Thyroid gland (tissue), 4 donors: ENCODE data around the gene KRT5. TPM values are rescaled to one million over a fixed set of nuclear protein-coding genes. Genes with fewer than 3 reads are reported as not detected.
"Not testable (repeated sequence)": the region's sequence is repeated elsewhere in the genome, so short reads cannot be mapped to it uniquely, and the experiment has no call there.

Experiments
- DNase-seq, 2 donors: peaks; one replicate each; pipeline ENCODE4 v3.0.0-alpha.2; 2019
- H3K27ac ChIP-seq, 3 donors: fragments of 200-600 bp; sonication (generic); 1 replicate in 2 of 3; 2 replicates in 1 of 3; pipeline ENCODE4 v1.5.1; 2016 to 2019; ENCODE audit warnings: mild to moderate bottlenecking in 1 of 3, moderate library complexity in 1 of 3
- H3K27me3 ChIP-seq: fragments of 200-600 bp; sonication (generic); one replicate; pipeline ENCODE4 v1.5.1; 2019
- H3K36me3 ChIP-seq, 2 donors: fragments of 200-600 bp; sonication (generic); one replicate each; pipeline ENCODE4 v1.5.1; 2016 to 2019
- H3K4me1 ChIP-seq, 2 donors: fragments of 200-600 bp; sonication (generic); one replicate each; pipeline ENCODE4 v1.5.1; 2017 to 2019
- H3K4me3 ChIP-seq, 3 donors: fragments of 200-600 bp; sonication (generic); replicated peaks in 1 of 3; 1 replicate in 2 of 3; 2 replicates in 1 of 3; pipeline ENCODE4 v1.5.1; 2016; ENCODE audit warnings: mild to moderate bottlenecking in 1 of 3
- H3K9me3 ChIP-seq: fragments of 200-600 bp; sonication (generic); one replicate; pipeline ENCODE4 v1.5.1; 2017
- CTCF ChIP-seq, 6 experiments: fragments of 200-600 bp in 3 of 6; fragments of 450-650 bp in 3 of 6; sonication (generic) in 3 of 6; IDR thresholded peaks; one replicate each; pipeline ENCODE4 v1.5.1; 2016 to 2019; ENCODE audit warnings: antibody characterized with exemption in 6 of 6, mild to moderate bottlenecking in 2 of 6, inconsistent platforms in 1 of 6, moderate library complexity in 1 of 6
- POLR2A ChIP-seq, 2 donors: fragments of 450-650 bp; IDR thresholded peaks; one replicate each; pipeline ENCODE4 v1.6.1; 2017; ENCODE audit warnings: antibody characterized with exemption in 2 of 2, mild to moderate bottlenecking in 2 of 2, moderate library complexity in 1 of 2
- WGBS, 2 donors: methylation state at CpG; one replicate each; pipeline ENCODE4 v1.1.5; 2017; 5-methylcytosine and 5-hydroxymethylcytosine counted together
- intact Hi-C: fragments of 100-400 bp; cut with DNase I; formaldehyde crosslinking; loops from one replicate; pipeline ENCODE4 v1.15.1; 2023
- total RNA-seq, 4 donors: library from RNA; depleted of rRNA; stranded (reverse); fragments of >200 nt; gene quantifications; one replicate each; pipeline ENCODE4 v1.2.3, GENCODE V29; 2016

KRT5 gene
- total RNA-seq, 4 donors from 2014 or later = 1.4 TPM; not detected in 3

DNA sequence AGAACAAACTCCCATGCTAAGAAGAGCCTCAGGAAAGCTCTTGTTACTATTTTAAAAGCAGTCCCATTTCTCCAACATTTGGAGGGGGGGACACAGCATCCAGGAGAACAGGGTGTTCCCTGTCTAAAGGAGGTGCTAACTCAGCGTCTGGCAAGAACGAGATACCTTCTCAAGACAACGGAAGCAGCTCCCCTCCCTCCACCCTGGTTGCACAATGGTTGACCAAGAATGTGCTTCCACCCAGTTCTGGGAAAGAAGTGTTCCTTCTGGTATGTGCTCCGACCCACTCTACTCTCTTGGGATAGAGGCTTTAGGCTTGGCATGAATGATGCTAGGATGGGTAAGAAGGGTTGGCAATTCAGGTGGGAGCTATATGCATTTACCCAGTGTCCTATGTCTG, 25.7 kb downstream of the KRT5 start:
- H3K27me3 ChIP-seq = no peaks in the 10 kb centered on the region
- intact Hi-C loops = no loop called here
- peaks cover 0 to 24% of the 10 kb centered on the region in 2 donors for H3K4me1 ChIP-seq
- peak; percentile 25 to 36 for DNase-seq
- H3K4me3 ChIP-seq = no peak overlapping the region
- TF ChIP-seq CTCF (IDR thresholded peaks at IDR 0.05) (no peak), POLR2A (IDR thresholded peaks at IDR 0.05) (no peak)
- no peak overlapping the region for H3K27ac ChIP-seq
- H3K36me3 ChIP-seq = no peaks in the 10 kb centered on the region
- 19 to 43% methylated on average over 3 to 4 of the region's 4 CpGs for WGBS, 2 donors
- no peaks in the 10 kb centered on the region for H3K9me3 ChIP-seq

DNA sequence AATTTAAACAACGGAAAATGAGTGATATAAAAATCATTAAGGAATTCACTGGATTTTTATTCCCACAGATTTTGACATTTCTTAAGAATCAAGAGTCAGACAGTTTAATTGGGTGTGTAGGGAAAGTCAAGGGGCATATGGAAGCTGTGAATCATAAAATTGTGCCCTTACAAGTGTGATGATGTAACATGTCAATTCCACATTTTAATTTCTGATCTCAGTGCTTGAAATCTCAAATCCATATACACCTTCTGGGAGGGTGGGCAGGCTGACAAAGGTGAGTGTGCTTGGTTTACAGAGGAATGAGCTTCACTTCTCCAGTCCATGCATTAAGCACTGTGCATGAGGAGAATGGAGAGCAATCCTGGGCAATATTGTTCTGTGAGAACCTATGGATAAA, 26.1 kb downstream of the KRT5 start:
- Histone ChIP-seq H3K9me3 (no peaks in the 10 kb centered on the region), H3K27ac (no peak overlapping the region), H3K27me3 (no peaks in the 10 kb centered on the region), H3K4me1 (peaks cover 0 to 24% of the 10 kb centered on the region in 2 donors), H3K36me3 (no peaks in the 10 kb centered on the region), H3K4me3 (no peak overlapping the region)
- 93 to 95% methylated on average over 1 of the region's 1 CpG for WGBS, 2 donors
- intact Hi-C loops = no loop called here
- no peak for DNase-seq
- no peak for TF ChIP-seq POLR2A (IDR thresholded peaks at IDR 0.05)
- TF ChIP-seq CTCF (IDR thresholded peaks at IDR 0.05) = no peak

DNA sequence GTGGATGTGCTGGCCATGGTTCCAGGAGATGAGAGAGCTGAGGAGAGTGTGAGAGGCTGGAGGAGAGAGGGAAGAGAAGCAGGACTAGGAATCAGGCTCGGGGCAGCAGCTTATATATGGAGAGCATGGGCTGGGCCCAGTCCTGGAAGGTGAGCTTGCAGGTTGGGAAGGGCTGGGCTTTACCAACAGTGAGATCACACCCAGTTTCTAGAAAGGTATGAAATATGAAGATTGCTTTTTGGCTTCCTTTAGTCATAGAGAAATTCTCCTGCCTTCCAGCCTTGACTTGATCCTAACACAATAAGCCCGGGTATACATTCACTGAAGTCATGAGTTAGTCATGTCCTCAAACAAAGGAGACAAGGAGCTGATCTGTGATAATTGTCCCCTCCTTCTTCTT, 27.0 kb downstream of the KRT5 start, which contains the start of gene KRT6A:
TSS of gene KRT6A (minus strand) at position 86 of the 400 bp plus-strand sequence. CDS start at position 17, 69 bp downstream.
- TF ChIP-seq CTCF (IDR thresholded peaks at IDR 0.05) = no peak
- TF ChIP-seq POLR2A (IDR thresholded peaks at IDR 0.05) = no peak
- intact Hi-C loops = no loop called here
- no peaks in the 10 kb centered on the region for H3K9me3 ChIP-seq
- H3K27ac ChIP-seq = no peak within 1 kb of the TSS
- H3K4me1 ChIP-seq = peaks cover 0 to 24% of the 10 kb centered on the region in 2 donors
- H3K27me3 ChIP-seq = no peaks in the 10 kb centered on the region
- no peaks in the 10 kb centered on the region for H3K36me3 ChIP-seq
- H3K4me3 ChIP-seq = no peak within 1 kb of the TSS
- DNase-seq = no peak
- 93 to 95% methylated on average over 2 of the region's 2 CpGs for WGBS, 2 donors

- 85% methylated on average over 3 of the region's 6 CpGs; no CpG with 5 or more reads in 1 of the 2 donors for WGBS, 2 donors
- H3K4me3 ChIP-seq, intact Hi-C loops, H3K36me3 ChIP-seq, H3K27ac ChIP-seq, H3K27me3 ChIP-seq, H3K9me3 ChIP-seq, DNase-seq: not testable (repeated sequence)
- peaks cover 0 to 24% of the 10 kb centered on the region in 2 donors for H3K4me1 ChIP-seq
Observed at GRCh38 chr12:52492405-52492804, 27.8 kb downstream of the KRT5 start.

DNA sequence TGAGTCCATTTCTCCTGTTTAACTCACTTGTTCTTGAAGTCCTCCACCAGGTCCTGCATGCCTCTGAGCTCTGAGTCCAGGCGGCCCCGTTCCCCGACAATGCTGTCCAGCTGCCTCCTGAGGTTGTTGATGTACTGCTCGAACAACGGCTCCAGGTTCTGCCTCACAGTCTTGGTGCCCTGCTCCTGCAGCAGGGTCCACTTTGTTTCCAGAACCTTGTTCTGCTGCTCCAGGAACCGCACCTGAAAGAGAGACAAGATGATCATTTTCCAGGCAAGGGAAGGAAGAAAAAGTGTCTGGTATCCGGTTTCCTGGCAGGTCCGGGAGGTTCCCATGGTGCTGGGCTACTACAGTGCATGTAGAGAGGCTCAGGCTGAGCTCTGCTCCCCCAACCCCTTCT, 28.7 kb downstream of the KRT5 start:
- 82 to 92% methylated on average over 7 to 8 of the region's 8 CpGs for WGBS, 2 donors
- H3K36me3 ChIP-seq, H3K4me3 ChIP-seq, H3K27ac ChIP-seq, H3K27me3 ChIP-seq, intact Hi-C loops, DNase-seq, H3K9me3 ChIP-seq: not testable (repeated sequence)
- peaks cover 0 to 24% of the 10 kb centered on the region in 2 donors for H3K4me1 ChIP-seq

DNA sequence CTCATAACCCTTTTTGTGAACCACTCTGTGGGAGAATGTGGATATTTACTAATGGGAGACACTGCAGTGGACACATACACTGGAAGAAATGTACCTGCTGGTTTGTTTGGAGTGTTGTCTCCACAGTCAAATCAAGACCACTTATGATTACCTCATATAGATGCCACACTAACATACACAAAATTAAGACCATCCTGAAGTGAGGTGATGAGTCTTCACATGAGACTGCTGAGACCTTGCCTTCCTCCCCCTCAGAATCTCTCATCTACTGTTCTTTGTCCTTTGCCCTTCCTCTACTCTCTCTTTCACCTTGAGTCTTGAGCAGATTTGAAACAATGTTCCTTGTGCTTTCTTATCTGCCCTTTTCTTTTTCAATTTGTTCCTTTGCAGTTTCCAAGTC, 31.5 kb downstream of the KRT5 start:
- intact Hi-C loops = no loop called here
- no peaks in the 10 kb centered on the region for H3K9me3 ChIP-seq
- no peak for DNase-seq
- no peak overlapping the region for H3K4me3 ChIP-seq
- H3K27ac ChIP-seq = no peak overlapping the region
- no peaks in the 10 kb centered on the region for H3K27me3 ChIP-seq
- H3K4me1 ChIP-seq = peaks cover 0 to 2% of the 10 kb centered on the region in 2 donors
- TF ChIP-seq POLR2A (IDR thresholded peaks at IDR 0.05) = no peak
- no peak for TF ChIP-seq CTCF (IDR thresholded peaks at IDR 0.05)
- no peaks in the 10 kb centered on the region for H3K36me3 ChIP-seq

GRCh38 chr12:52487744-52488443, 32.3 kb downstream of the KRT5 start:
- H3K36me3 ChIP-seq, H3K4me3 ChIP-seq, DNase-seq, H3K27ac ChIP-seq, H3K4me1 ChIP-seq, H3K27me3 ChIP-seq, H3K9me3 ChIP-seq, intact Hi-C loops: not testable (repeated sequence)
- WGBS, 2 donors = 90 to 93% methylated on average over 8 to 9 of the region's 15 CpGs
